Glomerular visceral epithelial cell (primary cell): ENCODE results near the gene MAPKAPK3.

ENCODE experiments used
- DNase-seq: peaks from one replicate; pipeline ENCODE4 v3.0.0-alpha.2; 2016; ENCODE audit errors: extremely low spot score

Gene MAPKAPK3

GRCh38 chr3:50587373-50587772, 29.6 kb upstream of the MAPKAPK3 start:
- no peak for DNase-seq

GRCh38 chr3:50587806-50588758, 28.9 kb upstream of the MAPKAPK3 start:
- DNase-seq = no peak

GRCh38 chr3:50588759-50589433, 28.1 kb upstream of the MAPKAPK3 start:
- no peak for DNase-seq

- no peak for DNase-seq
Measured at GRCh38 chr3:50591196-50591741, 25.7 kb upstream of the MAPKAPK3 start.

GRCh38 chr3:50592568-50592967, 24.4 kb upstream of the MAPKAPK3 start:
- no peak for DNase-seq

- no peak for DNase-seq
Measured at GRCh38 chr3:50594253-50594785, 22.6 kb upstream of the MAPKAPK3 start.

GRCh38 chr3:50599115-50599715, 17.7 kb upstream of the MAPKAPK3 start:
- DNase-seq = no peak

GRCh38 chr3:50599716-50600118, 17.2 kb upstream of the MAPKAPK3 start:
- no peak for DNase-seq

- no peak for DNase-seq
Measured at GRCh38 chr3:50600141-50600753, 16.7 kb upstream of the MAPKAPK3 start.

GRCh38 chr3:50600841-50601591, 15.9 kb upstream of the MAPKAPK3 start:
- DNase-seq = peak; percentile 97

- no peak for DNase-seq
Measured at GRCh38 chr3:50602595-50603191, 14.3 kb upstream of the MAPKAPK3 start.

GRCh38 chr3:50603261-50604109, 13.5 kb upstream of the MAPKAPK3 start:
- DNase-seq = no peak

GRCh38 chr3:50604110-50604621, 12.8 kb upstream of the MAPKAPK3 start:
- DNase-seq = no peak

GRCh38 chr3:50604628-50605588, 12.0 kb upstream of the MAPKAPK3 start:
- no peak for DNase-seq

GRCh38 chr3:50605901-50606326, 11.0 kb upstream of the MAPKAPK3 start:
- DNase-seq = no peak

- DNase-seq = no peak
Measured at GRCh38 chr3:50606596-50606995, 10.4 kb upstream of the MAPKAPK3 start.

GRCh38 chr3:50607271-50608091, 9.5 kb upstream of the MAPKAPK3 start:
- no peak for DNase-seq
